ENCODE measurements around the gene SCARF1.

- TF ChIP-seq POLR2A (IDR thresholded peaks at IDR 0.05; ENCODE audit: low read depth, low read length) (no peak), TAF1 (IDR thresholded peaks at IDR 0.05; ENCODE audit: borderline replicate concordance, low read depth, low read length) (no peak), POLR2AphosphoS5 (IDR thresholded peaks at IDR 0.05; ENCODE audit: low read depth, low read length) (no peak)
These were observed 40.6 kb downstream of the SCARF1 start for GRCh38 chr17:1604831-1605528.

Measured in GM12892 (cell line).